ENCODE results near the gene DIAPH3.
A peak's percentile ranks its signal among the peaks of the same experiment; 100 is the strongest.

DIAPH3 gene

GRCh38 chr13:60150538-60150937, 13.2 kb downstream of the DIAPH3 start:
- DNase-seq, result no peak

- no peak for DNase-seq
Measured at GRCh38 chr13:60148918-60149317, 14.8 kb downstream of the DIAPH3 start.

GRCh38 chr13:60147361-60147760, 16.4 kb downstream of the DIAPH3 start:
- no peak for DNase-seq

- peak; percentile 28 for DNase-seq
Measured at GRCh38 chr13:60146471-60146870, 17.3 kb downstream of the DIAPH3 start.

- DNase-seq, result no peak
Measured at GRCh38 chr13:60143775-60144174, 20.0 kb downstream of the DIAPH3 start.

GRCh38 chr13:60139272-60139671, 24.5 kb downstream of the DIAPH3 start:
- DNase-seq, result peak; percentile 12

- DNase-seq, result no peak
Measured at GRCh38 chr13:60138674-60139073, 25.1 kb downstream of the DIAPH3 start.

- DNase-seq, result peak; percentile 7
Measured at GRCh38 chr13:60137911-60138560, 25.7 kb downstream of the DIAPH3 start.

- no peak for DNase-seq
Measured at GRCh38 chr13:60135344-60135743, 28.4 kb downstream of the DIAPH3 start.

- DNase-seq, result no peak
Measured at GRCh38 chr13:60134376-60134775, 29.4 kb downstream of the DIAPH3 start.

GRCh38 chr13:60121337-60121687, 42.4 kb downstream of the DIAPH3 start:
- DNase-seq, result no peak

GRCh38 chr13:60120617-60121336, 43.0 kb downstream of the DIAPH3 start:
- DNase-seq, result no peak

- DNase-seq, result no peak
Measured at GRCh38 chr13:60118696-60119400, 44.9 kb downstream of the DIAPH3 start.

GRCh38 chr13:60114499-60115028, 49.2 kb downstream of the DIAPH3 start:
- DNase-seq, result no peak

GRCh38 chr13:60112771-60113170, 51.0 kb downstream of the DIAPH3 start:
- peak; percentile 53 for DNase-seq

GRCh38 chr13:60111691-60112090, 52.0 kb downstream of the DIAPH3 start:
- DNase-seq, result peak; percentile 45

GRCh38 chr13:60109285-60109684, 54.4 kb downstream of the DIAPH3 start:
- DNase-seq, result no peak

GRCh38 chr13:60108589-60108988, 55.1 kb downstream of the DIAPH3 start:
- no peak for DNase-seq

GRCh38 chr13:60099631-60100420, 63.9 kb downstream of the DIAPH3 start:
- no peak for DNase-seq

GRCh38 chr13:60095300-60095699, 68.4 kb downstream of the DIAPH3 start:
- DNase-seq, result no peak

- DNase-seq, result no peak
Measured at GRCh38 chr13:60094385-60095088, 69.2 kb downstream of the DIAPH3 start.

- no peak for DNase-seq
Measured at GRCh38 chr13:60093425-60094019, 70.2 kb downstream of the DIAPH3 start.
